ENCODE results near the gene RMRP.

GRCh38 chr9:35674025-35674361, 16.2 kb upstream of the RMRP start:
- no peak for TF ChIP-seq CTCF (optimal IDR thresholded peaks at IDR 0.05 in 1 of 3, IDR thresholded peaks at IDR 0.05 in 1 of 3, conservative IDR thresholded peaks at IDR 0.05 in 1 of 3; ENCODE audit: extremely low read depth in 1 of 3, insufficient read depth in 2 of 3, low read length in 3 of 3)
- TF ChIP-seq EZH2 (IDR thresholded peaks at IDR 0.05; ENCODE audit: low read length) = no peak

Data from keratinocyte (primary cell).